C4-2B (cell line): ENCODE results near the gene AFF3.

Source experiments
- ZFX ChIP-seq: fragments of 450-650 bp; IDR thresholded peaks from 2 replicates; pipeline ENCODE4 v1.6.1; 2017
- TF ChIP-seq, protein P1 (sequence below): fragments of 450-650 bp; conservative IDR thresholded peaks from 2 replicates; pipeline ENCODE4 v1.5.1; 2017; ENCODE audit warnings: mild to moderate bottlenecking

DNA sequence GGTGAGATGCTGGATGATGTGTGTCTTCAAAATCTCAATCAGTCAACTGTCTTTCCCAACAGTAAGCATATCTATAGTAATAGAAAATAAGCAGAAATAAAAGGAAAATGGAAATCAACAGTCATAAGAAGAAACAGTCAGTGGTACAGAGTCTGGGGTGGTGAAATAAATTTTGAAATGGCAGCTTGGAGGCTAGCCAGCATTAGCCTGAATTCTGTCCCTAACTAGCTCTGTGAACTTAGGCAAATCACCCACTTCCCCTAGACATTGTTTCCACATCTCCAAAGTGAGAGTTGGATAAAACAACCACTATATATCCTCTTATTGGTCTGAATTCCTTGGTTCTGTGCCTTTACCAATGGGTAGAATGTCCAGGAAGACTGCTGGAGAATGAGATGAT is 462.9 kb downstream of the AFF3 start:
- TF ChIP-seq, protein P1, sequence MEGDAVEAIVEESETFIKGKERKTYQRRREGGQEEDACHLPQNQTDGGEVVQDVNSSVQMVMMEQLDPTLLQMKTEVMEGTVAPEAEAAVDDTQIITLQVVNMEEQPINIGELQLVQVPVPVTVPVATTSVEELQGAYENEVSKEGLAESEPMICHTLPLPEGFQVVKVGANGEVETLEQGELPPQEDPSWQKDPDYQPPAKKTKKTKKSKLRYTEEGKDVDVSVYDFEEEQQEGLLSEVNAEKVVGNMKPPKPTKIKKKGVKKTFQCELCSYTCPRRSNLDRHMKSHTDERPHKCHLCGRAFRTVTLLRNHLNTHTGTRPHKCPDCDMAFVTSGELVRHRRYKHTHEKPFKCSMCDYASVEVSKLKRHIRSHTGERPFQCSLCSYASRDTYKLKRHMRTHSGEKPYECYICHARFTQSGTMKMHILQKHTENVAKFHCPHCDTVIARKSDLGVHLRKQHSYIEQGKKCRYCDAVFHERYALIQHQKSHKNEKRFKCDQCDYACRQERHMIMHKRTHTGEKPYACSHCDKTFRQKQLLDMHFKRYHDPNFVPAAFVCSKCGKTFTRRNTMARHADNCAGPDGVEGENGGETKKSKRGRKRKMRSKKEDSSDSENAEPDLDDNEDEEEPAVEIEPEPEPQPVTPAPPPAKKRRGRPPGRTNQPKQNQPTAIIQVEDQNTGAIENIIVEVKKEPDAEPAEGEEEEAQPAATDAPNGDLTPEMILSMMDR: no peak
- no peak for TF ChIP-seq ZFX
